ENCODE results near the gene MLH3. TPM values are rescaled to one million over a fixed set of nuclear protein-coding genes. Genes with fewer than 3 reads are reported as not detected.

Gene MLH3
- total RNA-seq, 2 donors from 2014 or later = 16.1 to 19.1 TPM

GRCh38 chr14:75092698-75093097, 41.4 kb upstream of the MLH3 start:
- no peaks in the 10 kb centered on the region for H3K27me3 ChIP-seq
- peaks cover 83% of the 10 kb centered on the region for H3K36me3 ChIP-seq
- no peaks in the 10 kb centered on the region for H3K4me1 ChIP-seq
- DNase-seq (ENCODE audit: low spot score) = no peak
- TF ChIP-seq CTCF (IDR thresholded peaks at IDR 0.05) = no peak
- H3K4me3 ChIP-seq = no peak overlapping the region
- H3K9me3 ChIP-seq = no peaks in the 10 kb centered on the region
- no peak overlapping the region for H3K27ac ChIP-seq

- Histone ChIP-seq H3K27me3 (no peaks in the 10 kb centered on the region), H3K27ac (no peak overlapping the region), H3K4me3 (no peak overlapping the region), H3K4me1 (no peaks in the 10 kb centered on the region), H3K36me3 (peaks cover 83% of the 10 kb centered on the region), H3K9me3 (no peaks in the 10 kb centered on the region)
- no peak for TF ChIP-seq CTCF (IDR thresholded peaks at IDR 0.05)
- no peak for DNase-seq (ENCODE audit: low spot score)
Measured at GRCh38 chr14:75091251-75091650, 40.0 kb upstream of the MLH3 start.

- no peak for TF ChIP-seq CTCF (IDR thresholded peaks at IDR 0.05)
- H3K27ac ChIP-seq = no peak overlapping the region
- no peaks in the 10 kb centered on the region for H3K9me3 ChIP-seq
- no peaks in the 10 kb centered on the region for H3K4me1 ChIP-seq
- H3K36me3 ChIP-seq = peaks cover 83% of the 10 kb centered on the region
- H3K4me3 ChIP-seq = no peak overlapping the region
- no peaks in the 10 kb centered on the region for H3K27me3 ChIP-seq
- DNase-seq (ENCODE audit: low spot score) = no peak
Measured at GRCh38 chr14:75090353-75090752, 39.1 kb upstream of the MLH3 start.

GRCh38 chr14:75088566-75089373, 37.5 kb upstream of the MLH3 start:
- no peak for DNase-seq (ENCODE audit: low spot score)
- peaks cover 85% of the 10 kb centered on the region for H3K36me3 ChIP-seq

GRCh38 chr14:75088153-75088552, 36.9 kb upstream of the MLH3 start:
- no peaks in the 10 kb centered on the region for H3K4me1 ChIP-seq
- H3K4me3 ChIP-seq = no peak overlapping the region
- H3K36me3 ChIP-seq = peaks cover 85% of the 10 kb centered on the region
- no peak for TF ChIP-seq CTCF (IDR thresholded peaks at IDR 0.05)
- H3K9me3 ChIP-seq = no peaks in the 10 kb centered on the region
- H3K27ac ChIP-seq = no peak overlapping the region
- H3K27me3 ChIP-seq = no peaks in the 10 kb centered on the region
- DNase-seq (ENCODE audit: low spot score) = no peak

More at GRCh38 chr14:75088566-75089373, 37.5 kb upstream of the MLH3 start:
- Histone ChIP-seq H3K4me1 (no peaks in the 10 kb centered on the region), H3K9me3 (no peaks in the 10 kb centered on the region), H3K27me3 (no peaks in the 10 kb centered on the region), H3K27ac (no peak overlapping the region), H3K4me3 (no peak overlapping the region)
- peak; percentile 42 to 81 for TF ChIP-seq CTCF (IDR thresholded peaks at IDR 0.05)

- no peak for DNase-seq (ENCODE audit: low spot score)
- H3K36me3 ChIP-seq = peaks cover 62% of the 10 kb centered on the region
- no peaks in the 10 kb centered on the region for H3K9me3 ChIP-seq
- H3K4me1 ChIP-seq = no peaks in the 10 kb centered on the region
- no peaks in the 10 kb centered on the region for H3K27me3 ChIP-seq
- no peak for TF ChIP-seq CTCF (IDR thresholded peaks at IDR 0.05)
- H3K4me3 ChIP-seq = no peak overlapping the region
- no peak overlapping the region for H3K27ac ChIP-seq
Measured at GRCh38 chr14:75084513-75084912, 33.2 kb upstream of the MLH3 start.

All from right atrium auricular region (tissue), 2 donors.